Globus pallidus (tissue), 1 donor: ENCODE measurements around the gene HPS1.
"Not testable (repeated sequence)": the region's sequence is repeated elsewhere in the genome, so short reads cannot be mapped to it uniquely, and the experiment has no call there.

ENCODE experiments used
- DNase-seq: peaks from one replicate; pipeline ENCODE4 v3.0.0-alpha.2; 2015; ENCODE audit warnings: low spot score

HPS1 gene

GRCh38 chr10:98389398-98389797, 57.3 kb downstream of the HPS1 start:
- DNase-seq: no peak

- no peak for DNase-seq
These were observed 58.6 kb downstream of the HPS1 start for GRCh38 chr10:98388101-98388655.

DNA sequence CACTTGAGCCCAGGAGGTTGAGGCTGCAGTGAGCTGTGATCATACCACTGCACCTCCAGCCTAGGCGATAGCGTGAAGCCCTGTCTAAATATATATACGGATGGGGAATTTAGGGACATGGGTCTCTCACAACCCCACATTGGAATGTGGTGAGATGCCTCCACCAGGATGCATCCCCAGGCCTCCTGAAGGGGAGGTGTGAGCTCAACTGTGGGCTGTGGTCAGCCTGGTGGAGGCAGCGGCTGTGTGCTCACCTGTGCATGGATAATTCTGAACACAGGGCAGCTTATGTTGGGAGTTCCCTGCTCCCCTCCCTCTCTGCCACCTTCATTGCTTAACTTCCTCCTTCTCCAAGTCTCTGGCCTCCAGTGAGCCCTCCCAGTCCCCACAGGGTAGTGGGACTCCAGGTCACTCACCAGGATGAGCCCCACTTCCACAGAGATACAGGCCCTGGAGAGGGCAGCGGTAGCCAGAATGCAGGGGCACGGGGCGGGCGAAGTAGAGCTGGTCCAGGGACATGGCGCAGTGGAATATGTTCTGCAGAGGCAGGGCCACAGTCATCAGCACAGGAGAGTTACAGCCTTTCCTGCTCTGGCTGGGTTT, 62.1 kb downstream of the HPS1 start:
- DNase-seq: no peak

GRCh38 chr10:98383869-98384268, 62.9 kb downstream of the HPS1 start:
- DNase-seq: no peak

GRCh38 chr10:98383134-98383667, 63.5 kb downstream of the HPS1 start:
- DNase-seq: not testable (repeated sequence)

DNA sequence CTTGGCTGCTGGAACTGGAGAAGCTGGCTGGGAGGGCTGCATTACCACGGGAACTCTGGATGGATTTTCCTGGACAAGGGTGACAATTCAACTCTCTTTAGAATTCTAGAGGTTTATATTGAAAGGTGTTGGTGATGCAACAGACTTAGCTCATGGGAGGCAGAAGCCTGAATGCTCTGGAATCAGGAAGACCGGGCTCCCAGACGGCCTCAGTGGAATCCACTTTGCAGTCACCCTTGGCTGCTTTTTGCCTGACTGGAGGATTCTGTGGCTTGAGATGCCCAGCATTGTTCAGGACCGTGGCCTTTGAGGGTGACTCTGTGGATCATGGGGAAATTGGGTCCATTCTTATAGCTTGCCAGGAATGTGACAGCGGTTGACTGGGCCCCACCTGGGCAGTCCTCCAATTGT, 64.0 kb downstream of the HPS1 start:
- no peak for DNase-seq

- no peak for DNase-seq
These were observed 66.0 kb downstream of the HPS1 start for GRCh38 chr10:98380493-98381339.

DNA sequence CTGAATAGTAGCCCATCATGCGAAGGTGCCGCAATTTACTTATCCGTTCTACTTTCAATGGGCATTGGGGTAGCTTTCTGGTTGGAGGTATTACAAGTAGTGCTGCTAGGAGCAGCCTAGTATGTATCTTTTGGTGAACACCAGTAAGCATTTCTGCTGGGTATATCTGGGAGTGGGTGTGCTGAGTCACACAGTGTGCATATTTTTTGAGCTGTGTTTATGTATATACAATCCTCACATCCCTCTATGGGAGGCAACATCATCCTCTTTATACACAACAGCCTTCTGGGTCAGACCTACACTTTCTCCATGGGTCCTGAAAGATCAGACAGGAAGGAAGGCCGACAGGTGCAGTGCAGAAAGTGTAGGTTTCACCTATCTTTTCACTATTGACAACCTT, 68.0 kb downstream of the HPS1 start:
- no peak for DNase-seq

GRCh38 chr10:98377536-98377935, 69.2 kb downstream of the HPS1 start:
- DNase-seq: no peak

GRCh38 chr10:98377001-98377400, 69.7 kb downstream of the HPS1 start:
- no peak for DNase-seq

- no peak for DNase-seq
These were observed 70.2 kb downstream of the HPS1 start for GRCh38 chr10:98376485-98376884.

GRCh38 chr10:98374217-98374985, 72.3 kb downstream of the HPS1 start:
- no peak for DNase-seq

DNA sequence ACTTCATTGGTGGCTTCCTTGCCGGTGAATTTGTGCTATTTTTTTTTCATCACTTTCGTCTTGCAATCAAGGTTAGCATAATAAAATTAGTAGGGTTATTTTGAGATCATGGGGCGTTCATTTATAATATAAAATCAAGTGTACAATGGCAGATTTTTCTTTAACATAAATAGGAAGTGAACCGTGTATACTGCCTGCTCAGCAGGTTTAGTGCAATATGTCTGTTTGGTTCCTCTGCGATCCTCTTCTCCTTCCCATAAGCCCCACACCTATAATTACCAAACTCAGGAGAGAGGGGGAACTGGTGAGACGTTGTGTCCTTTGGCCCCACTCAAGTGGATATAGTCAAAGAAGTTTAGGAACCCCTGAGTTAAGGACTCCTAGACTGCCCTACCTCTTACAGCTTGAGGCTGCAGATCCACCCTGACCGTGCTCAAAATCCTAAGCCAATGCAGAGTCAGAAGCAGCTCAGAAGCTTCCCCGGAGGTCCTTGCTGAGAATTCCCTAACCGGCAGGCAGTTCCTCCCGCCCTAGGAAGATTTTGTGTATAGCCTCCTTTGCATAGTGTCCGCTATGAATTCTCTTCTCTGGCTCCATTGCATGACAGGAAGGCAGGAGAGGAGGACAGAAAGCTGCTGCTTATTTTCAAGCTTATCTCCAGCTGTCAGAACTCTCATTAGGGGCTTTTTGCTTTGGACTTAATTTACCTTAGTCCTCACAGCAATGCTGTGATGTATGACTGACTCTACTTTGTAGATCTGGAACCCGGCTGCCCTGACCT, 73.3 kb downstream of the HPS1 start:
- no peak for DNase-seq

DNA sequence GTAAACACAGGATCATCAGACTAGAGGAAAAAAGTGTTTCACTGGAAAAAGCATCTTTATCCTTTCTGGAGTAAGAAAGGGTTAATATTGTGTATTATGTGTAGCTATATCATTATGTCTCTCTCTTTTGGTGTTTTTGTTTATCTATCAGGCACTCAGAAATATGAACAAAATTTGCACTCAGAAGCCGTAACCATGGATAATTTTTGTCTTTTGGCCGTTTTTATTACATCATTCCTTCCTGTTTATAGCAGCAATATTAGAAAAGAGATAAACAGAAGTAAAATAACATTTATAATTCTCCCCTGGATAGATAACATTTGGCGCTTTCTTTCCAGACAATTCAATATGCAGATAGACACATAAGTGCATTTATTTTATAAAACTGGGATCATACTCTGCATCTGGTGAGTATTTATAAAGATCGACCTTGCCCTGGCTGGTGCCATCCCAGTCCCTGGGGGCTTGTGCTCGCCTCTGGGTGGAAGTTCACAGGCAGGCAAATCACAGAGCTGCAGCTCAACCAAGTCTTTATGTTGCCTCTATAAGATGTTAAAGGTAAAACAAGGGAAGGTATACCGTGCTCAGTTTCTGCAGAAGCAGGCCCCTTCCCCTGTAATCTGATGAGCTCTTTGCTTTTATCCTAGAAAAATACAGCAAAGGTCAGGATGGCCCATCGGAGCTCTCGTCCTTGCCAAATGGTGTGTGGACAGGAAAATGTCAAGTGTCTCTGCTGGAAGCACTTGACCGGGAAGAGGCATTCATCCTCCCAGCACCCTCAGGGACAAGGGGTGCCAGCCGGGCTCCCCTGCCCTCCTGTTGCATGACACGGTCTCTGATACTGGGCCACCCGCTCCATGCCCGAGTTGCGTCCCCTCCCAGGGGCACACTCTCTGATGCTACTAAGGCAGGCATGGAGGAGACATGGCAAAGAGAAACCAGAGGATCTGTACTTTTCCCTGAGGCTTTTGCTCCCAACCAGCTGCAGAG, 75.6 kb downstream of the HPS1 start:
- DNase-seq: no peak

DNA sequence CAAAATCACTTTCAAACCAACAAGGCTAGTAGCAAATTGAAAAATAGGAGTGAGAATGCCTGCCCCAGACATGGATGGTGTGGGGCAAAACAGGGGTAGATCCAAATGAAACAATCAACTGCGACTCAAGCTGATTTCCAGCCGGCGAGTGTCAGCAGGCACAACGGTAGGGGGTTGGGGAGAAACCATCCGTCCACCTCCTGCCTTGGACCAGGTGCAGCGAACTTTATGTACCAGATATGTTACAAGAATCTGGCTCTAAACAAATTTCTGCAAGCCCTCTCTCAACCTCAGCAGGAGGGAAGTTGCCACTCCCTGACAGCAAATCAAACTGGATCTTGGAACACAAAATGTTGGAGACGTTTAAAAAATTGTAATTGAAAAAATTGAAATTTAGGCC, 76.9 kb downstream of the HPS1 start:
- DNase-seq: no peak

- no peak for DNase-seq
These were observed 78.1 kb downstream of the HPS1 start for GRCh38 chr10:98368644-98369043.

- DNase-seq: peak; percentile 63
These were observed 78.9 kb downstream of the HPS1 start for GRCh38 chr10:98367604-98368451.
